ENCODE measurements around the gene ME3.
"Not testable (repeated sequence)": the region's sequence is repeated elsewhere in the genome, so short reads cannot be mapped to it uniquely, and the experiment has no call there.

ME3 gene

GRCh38 chr11:86580535-86580934, 91.9 kb downstream of the ME3 start:
- DNase-seq = no peak

DNA sequence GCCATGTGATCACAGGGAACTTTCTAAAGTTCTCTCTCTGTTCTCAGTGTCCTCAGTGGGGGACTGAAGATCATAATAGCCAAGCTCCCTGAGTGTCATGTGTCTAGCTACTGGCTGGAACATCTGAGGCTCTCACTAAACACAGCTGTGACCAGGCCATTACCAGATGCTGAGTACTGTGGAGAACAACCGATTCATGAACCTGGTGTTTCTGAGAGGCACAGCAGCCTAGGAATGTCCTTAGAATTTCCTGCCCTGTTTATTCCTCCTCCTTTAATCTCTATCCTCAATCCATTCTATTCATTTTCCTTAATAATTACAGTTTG, 93.0 kb downstream of the ME3 start:
- no peak for DNase-seq

GRCh38 chr11:86578727-86579405, 93.5 kb downstream of the ME3 start:
- no peak for DNase-seq

- no peak for DNase-seq
Observed at GRCh38 chr11:86577644-86578636, 94.5 kb downstream of the ME3 start.

DNA sequence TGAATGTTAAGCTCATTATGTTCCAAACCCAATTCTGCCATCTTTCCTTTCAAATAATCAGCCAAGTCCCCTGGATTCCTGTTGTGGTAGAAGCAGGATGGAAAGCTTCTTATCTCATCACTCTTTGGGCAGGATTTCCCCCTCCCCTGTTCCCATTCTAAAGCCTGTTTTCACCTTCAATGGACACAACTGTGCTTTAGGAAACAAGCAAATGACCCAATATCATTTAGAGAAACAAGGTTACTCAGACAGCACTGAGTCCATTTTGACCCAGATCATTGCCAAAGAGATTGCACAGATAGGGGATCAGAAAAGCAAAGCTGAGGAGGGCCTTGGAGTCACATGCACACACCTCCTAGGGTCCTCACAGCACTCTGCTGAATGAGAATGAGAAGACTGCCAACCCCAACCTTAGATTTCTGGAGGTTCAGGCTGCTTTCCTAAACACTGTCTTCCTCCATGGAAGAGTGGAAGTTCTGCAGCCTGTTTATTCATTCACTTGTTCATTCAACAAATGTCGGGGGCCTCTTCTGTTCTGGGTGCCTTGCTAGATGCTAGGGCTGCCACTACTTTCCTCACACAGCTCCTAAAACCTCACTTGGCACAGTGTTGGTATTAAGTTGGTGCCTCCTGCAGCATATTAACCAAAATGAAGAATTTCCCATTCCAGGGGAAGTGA, 95.3 kb downstream of the ME3 start:
- no peak for DNase-seq

DNA sequence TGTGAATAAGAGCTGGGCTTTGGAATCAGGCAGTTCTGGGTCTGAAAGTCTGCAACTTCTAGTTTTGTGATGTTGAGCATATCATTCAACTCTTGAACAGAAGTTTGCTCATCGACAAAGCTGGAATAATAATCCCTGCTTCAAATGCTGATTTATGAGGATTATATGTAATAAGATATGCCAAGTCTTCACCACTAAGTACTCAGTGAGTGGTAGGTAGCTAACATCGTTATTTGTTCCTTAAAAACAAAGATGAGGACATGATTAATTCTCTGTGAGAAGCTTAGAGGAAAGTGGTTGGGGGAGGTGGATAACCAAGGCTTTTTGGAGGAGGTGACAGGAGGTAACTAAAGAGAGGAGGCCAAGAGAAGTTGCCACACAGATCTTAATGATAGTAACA, 96.5 kb downstream of the ME3 start:
- DNase-seq = no peak

DNA sequence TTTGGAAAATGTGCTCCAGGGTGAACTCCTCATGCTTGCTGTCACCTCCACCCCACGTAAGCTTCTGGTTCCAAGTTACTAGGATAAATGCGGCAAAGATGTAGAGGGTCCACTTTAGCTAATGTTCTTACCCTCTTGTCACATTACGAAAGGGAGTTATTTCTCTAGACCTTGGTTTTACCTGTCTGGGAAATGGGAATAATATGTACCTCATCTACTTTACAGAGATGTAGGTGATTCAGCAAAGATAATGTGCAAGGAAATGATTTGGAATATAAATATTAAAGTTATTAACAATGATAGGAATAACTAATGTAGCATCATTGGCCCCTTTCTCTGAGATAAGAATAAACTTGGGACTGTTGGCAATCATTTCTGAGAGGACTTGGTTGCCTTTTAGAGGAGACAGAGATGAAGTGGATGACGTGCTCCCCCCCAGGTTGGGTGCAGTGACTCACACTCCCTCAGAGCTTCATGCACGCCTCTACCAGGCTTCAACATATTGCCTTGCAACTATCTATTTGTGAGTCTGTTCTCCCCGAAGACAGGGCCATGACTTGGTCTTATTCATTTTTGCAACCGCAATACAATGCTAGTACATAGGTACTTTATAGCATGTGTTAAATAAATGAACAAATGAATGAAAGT, 97.1 kb downstream of the ME3 start:
- no peak for DNase-seq

GRCh38 chr11:86574493-86575207, 97.8 kb downstream of the ME3 start:
- no peak for DNase-seq

DNA sequence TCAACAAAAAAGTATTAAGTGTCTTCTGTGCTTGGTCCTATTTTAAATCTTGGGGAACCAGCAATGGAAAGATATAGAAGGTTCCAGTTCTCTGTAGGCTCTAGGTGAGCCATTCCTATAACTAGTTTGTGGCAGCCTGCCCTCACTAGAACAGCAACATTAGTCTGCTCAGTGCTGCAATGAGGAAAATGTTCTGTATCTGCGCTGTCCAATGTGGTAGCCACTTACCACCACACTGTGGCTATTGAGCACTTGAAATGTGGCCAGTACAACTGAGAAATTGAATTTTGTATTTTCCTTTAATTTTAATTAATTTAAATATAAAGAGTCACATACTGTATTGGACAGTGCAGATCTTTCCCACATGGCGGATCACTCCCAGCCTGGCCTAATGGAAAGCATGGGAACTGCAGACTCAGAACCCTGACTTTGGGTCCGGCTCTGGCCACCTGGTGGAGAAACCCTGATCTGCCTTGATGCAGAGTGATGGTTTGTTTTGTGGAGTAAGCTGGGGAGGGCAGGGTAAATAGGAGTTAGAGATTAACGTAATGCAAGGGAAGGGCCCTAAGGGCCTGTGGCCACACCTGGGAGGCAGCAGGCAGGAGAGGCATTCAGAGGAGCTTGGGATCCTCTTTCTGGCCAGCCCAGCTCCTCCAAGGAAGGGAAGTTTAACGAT, 101.0 kb downstream of the ME3 start:
- no peak for DNase-seq

- no peak for DNase-seq
Observed at GRCh38 chr11:86570451-86570850, 102.0 kb downstream of the ME3 start.

GRCh38 chr11:86570020-86570419, 102.4 kb downstream of the ME3 start:
- no peak for DNase-seq

DNA sequence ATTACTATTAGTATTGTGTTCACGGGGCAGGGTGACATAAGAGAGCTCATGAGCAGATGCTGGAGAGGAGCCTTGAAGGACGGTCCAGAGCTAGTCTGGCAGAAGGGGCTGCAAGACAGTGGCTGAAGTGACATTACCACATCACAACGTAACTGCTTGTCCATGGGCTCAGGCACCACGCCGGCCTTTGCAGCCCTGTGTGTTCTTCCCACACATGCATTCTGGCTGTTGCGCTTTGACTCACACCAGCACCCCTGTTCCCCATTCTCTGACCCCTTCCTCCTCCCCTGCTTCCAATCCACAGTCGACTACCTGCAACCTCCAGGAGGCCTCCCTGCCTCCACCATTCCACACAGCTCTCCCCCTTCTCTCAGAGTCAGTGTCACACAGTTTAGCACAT, 103.3 kb downstream of the ME3 start:
- no peak for DNase-seq

DNA sequence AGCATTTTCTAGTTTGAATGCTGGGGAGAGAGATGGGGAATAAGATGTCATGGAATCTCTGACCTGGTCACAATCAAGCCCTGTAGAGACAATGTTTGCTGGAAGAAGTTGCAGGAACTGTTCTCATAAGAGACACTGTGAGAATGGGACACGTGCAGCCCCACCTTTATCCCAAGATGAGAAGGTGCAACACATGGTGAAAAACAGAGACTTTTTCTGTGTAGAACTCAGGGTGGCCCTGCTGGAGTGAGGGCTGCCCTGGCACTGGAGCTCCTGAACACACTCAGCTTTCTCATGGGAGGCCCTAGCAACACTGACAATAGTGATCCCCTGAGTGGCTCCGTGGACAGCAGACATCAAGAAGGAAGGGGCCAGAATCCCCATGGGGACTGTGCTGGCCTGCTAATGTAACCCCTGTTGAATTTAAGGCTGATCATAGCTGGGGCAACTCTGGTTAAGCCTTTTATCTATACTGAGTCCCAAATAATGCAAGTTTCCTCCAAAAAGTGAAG, 106.6 kb downstream of the ME3 start:
- DNase-seq = no peak

DNA sequence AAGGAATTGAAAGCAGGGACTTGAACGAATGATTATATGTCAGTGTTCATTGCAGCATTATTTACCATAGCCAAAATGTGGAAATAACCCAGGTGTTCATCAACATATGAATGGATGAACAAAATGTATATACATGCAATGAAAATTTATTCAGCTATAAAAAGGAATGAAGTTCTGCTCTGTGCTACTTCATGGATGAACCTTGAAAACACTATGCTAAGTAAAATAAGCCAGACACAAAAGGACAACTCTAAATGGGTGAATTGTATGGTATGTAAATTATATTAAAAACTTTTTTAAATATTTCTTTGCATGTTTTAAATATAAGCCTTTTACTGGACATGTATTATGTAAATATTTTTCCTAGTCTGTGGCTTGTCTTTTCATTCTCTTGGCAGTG, 107.0 kb downstream of the ME3 start:
- DNase-seq = no peak

GRCh38 chr11:86562842-86563241, 109.6 kb downstream of the ME3 start:
- DNase-seq = not testable (repeated sequence)

GRCh38 chr11:86559311-86559945, 113.0 kb downstream of the ME3 start:
- DNase-seq = no peak

DNA sequence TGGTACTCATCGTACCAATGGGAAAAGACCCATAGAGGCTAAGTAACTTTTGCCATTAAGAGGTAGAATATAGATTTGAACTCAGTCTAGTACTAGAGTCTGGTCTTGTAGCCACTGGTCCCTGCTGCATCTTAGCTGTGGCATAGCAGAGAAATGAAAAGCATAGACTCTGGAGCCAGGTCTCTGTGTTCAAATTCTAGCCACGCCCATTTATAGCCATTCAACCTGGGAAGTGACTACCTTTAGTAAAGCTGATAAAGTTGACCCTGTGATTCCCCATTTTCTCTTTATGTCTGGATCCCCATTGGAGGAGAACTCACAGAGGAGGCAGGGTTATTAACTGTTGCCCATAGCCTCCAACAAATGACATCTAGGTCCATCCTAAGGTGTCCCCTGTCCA, 113.6 kb downstream of the ME3 start:
- DNase-seq = no peak

- DNase-seq = no peak
Observed at GRCh38 chr11:86558207-86558606, 114.2 kb downstream of the ME3 start.

GRCh38 chr11:86555866-86556265, 116.5 kb downstream of the ME3 start:
- DNase-seq = no peak

DNA sequence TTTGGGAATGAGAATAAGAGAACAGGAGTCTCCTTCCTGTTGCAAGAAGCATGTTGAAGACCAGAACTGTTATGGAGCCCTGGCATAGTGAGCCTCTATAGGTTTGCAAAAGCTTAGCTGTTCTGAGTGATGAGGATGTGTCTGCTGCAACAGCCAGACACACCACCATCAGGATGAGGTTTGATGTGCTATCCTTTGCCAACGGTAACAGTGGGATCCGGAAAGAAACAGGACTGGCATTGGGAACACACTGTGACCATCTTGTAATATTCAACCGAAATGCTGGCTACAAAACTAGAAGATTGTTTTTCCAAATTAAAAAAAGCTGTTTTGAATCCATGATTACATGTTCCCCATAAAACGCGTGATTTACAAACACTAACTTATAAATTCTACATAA, 117.0 kb downstream of the ME3 start:
- DNase-seq = no peak

DNA sequence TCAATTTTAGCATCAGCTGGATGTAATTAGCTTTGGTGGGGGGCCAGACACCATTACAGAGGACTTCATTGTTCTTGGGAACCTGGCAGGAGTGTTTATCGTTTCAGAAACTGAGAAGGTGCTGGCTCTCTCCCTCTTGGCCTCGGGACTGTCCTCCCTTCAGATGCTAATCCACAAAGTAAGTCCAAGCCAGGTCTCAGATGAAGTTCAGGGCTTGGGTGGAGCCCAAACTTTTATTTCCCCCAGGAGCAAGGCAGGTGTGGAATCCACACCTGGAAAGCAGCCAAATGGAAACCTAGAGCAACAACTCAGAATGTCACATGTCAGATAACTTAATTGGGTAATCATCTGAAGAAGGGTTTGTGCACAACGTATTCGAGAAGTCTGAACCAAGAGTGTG, 119.2 kb downstream of the ME3 start:
- no peak for DNase-seq

Measured in CD4-positive, alpha-beta T cell treated with Interleukin-12 subunit alpha and Interleukin-12 subunit beta, for 1 hour (primary cell).